Spleen (tissue), 11 donors: ENCODE measurements around the gene RNF11. TPM values are rescaled to one million over a fixed set of nuclear protein-coding genes. Genes with fewer than 3 reads are reported as not detected.
"Not testable (repeated sequence)": the region's sequence is repeated elsewhere in the genome, so short reads cannot be mapped to it uniquely, and the experiment has no call there.

Experiments
- DNase-seq: peaks from one replicate; pipeline ENCODE4 v3.0.0-alpha.2; 2020
- H3K27ac ChIP-seq, 8 donors: fragments of 200-600 bp; sonication (generic) in 7 of 8; 1 replicate in 4 of 8; 2 replicates in 4 of 8; pipeline versions ENCODE4 v1.5.0 to v1.8.0; 2016 to 2021; ENCODE audit warnings: inconsistent platforms in 4 of 8, mild to moderate bottlenecking in 4 of 8, moderate library complexity in 1 of 8
- H3K27me3 ChIP-seq, 7 donors: fragments of 200-600 bp; sonication (generic) in 6 of 7; replicated peaks in 1 of 7; 1 replicate in 4 of 7; 2 replicates in 3 of 7; pipeline versions ENCODE4 v1.5.0 to v1.8.0; 2016 to 2021; ENCODE audit warnings: inconsistent platforms in 3 of 7, mild to moderate bottlenecking in 1 of 7
- H3K36me3 ChIP-seq, 6 donors: fragments of 200-600 bp; sonication (generic) in 5 of 6; 1 replicate in 4 of 6; 2 replicates in 2 of 6; pipeline versions ENCODE4 v1.5.0 to v1.8.0; 2016 to 2021; ENCODE audit warnings: inconsistent platforms in 2 of 6
- H3K4me1 ChIP-seq, 6 donors: fragments of 200-600 bp; sonication (generic) in 5 of 6; 1 replicate in 3 of 6; 2 replicates in 3 of 6; pipeline versions ENCODE4 v1.5.0 to v1.8.0; 2016 to 2021; ENCODE audit warnings: inconsistent platforms in 3 of 6
- H3K4me3 ChIP-seq, 8 donors: fragments of 200-600 bp; sonication (generic) in 7 of 8; 1 replicate in 4 of 8; 2 replicates in 4 of 8; pipeline versions ENCODE4 v1.5.0 to v1.8.0; 2016 to 2021; ENCODE audit warnings: inconsistent platforms in 4 of 8, mild to moderate bottlenecking in 4 of 8, moderate library complexity in 2 of 8
- H3K9me3 ChIP-seq, 8 donors: fragments of 200-600 bp; sonication (generic) in 7 of 8; 1 replicate in 4 of 8; 2 replicates in 4 of 8; pipeline versions ENCODE4 v1.5.0 to v1.8.0; 2016 to 2021; ENCODE audit warnings: inconsistent platforms in 4 of 8
- CTCF ChIP-seq, 11 experiments: fragments of 200-600 bp in 7 of 11; fragments of 450-650 bp in 4 of 11; sonication (generic) in 4 of 11; IDR thresholded peaks in 8 of 11; conservative IDR thresholded peaks in 3 of 11; 1 replicate in 7 of 11; 2 replicates in 4 of 11; pipeline versions ENCODE4 v1.4.0 to v1.8.0; 2016 to 2021; ENCODE audit warnings: antibody characterized with exemption in 11 of 11, inconsistent platforms in 4 of 11, mild to moderate bottlenecking in 1 of 11
- POLR2A ChIP-seq, 3 donors: fragments of 450-650 bp; IDR thresholded peaks; one replicate each; pipeline ENCODE4 v1.5.1; 2017; ENCODE audit warnings: antibody characterized with exemption in 3 of 3, mild to moderate bottlenecking in 1 of 3
- POLR2AphosphoS5 ChIP-seq, 3 donors: sonication (generic); formaldehyde crosslinking; IDR thresholded peaks; one replicate each; pipeline ENCODE4 v1.5.1; 2017; ENCODE audit warnings: antibody characterized with exemption in 3 of 3
- WGBS, 5 donors: extraction: QIAGEN DNeasy Blood & Tissue Kit in 3 of 5; methylation state at CpG; one replicate each; pipeline versions ENCODE4 v1.1.5 to v1.1.7; 2013 to 2018; 5-methylcytosine and 5-hydroxymethylcytosine counted together
- intact Hi-C: fragments of 100-400 bp; cut with DNase I; formaldehyde crosslinking; loops from one replicate; pipeline ENCODE4 v1.15.0; 2023; ENCODE audit warnings: low total_unique reads
- polyA plus RNA-seq, 3 donors: library from polyadenylated mRNA; stranded (reverse); fragments of 200-250 nt; gene quantifications; one replicate each; pipeline ENCODE4 v1.2.1, GENCODE V29; 2013
- total RNA-seq, 7 donors: library from RNA; depleted of rRNA in 3 of 7; stranded (reverse); fragments of >200 nt in 3 of 7; fragmentation: NEBNext Ultra II Directional in 4 of 7; extraction: Animal tissue kit (Norgen Biotek cat#: 25700) in 4 of 7; gene quantifications; one replicate each; pipeline versions ENCODE4 v1.1.0 to v1.2.1, GENCODE V29; 2016 to 2021
- donor health status: healthy with polysubstance abuse.
- donor health status: DM: no; HTN: no; CAD: no; lungs with moderate emphysema.
- donor health status: DM: no; HTN: no; CAD: no.
- donor health status: Bipolar disorder and iron deficiency.
- donor health status: healthy.
- donor health status: DM: no; HTN: no; CAD: no.
- donor health status: DM: yes; HTN: yes; CAD: no.

Gene RNF11
- total and polyA plus RNA-seq, 10 donors = 21.4 to 111 (median 70.7) TPM

GRCh38 chr1:51242546-51242945, 6.5 kb downstream of the RNF11 start:
- TF ChIP-seq CTCF (IDR thresholded peaks at IDR 0.05 in 8 of 11, conservative IDR thresholded peaks at IDR 0.05 in 3 of 11) = no peak
- no peak for TF ChIP-seq POLR2A (IDR thresholded peaks at IDR 0.05)
- no peak for TF ChIP-seq POLR2AphosphoS5 (IDR thresholded peaks at IDR 0.05)
- Histone ChIP-seq H3K27ac (no peak overlapping the region), H3K4me1 (peaks cover 18 to 98% (median 68%) of the 10 kb centered on the region in 6 donors), H3K9me3 (no peaks in the 10 kb centered on the region), H3K36me3 (no peaks in the 10 kb centered on the region), H3K27me3 (no peaks in the 10 kb centered on the region), H3K4me3 (no peak overlapping the region)
- WGBS, 5 donors = 87 to 97% (median 92%) methylated on average over 4 of the region's 4 CpGs
- intact Hi-C loops = no loop called here
- DNase-seq = no peak

GRCh38 chr1:51247022-51247421, 10.9 kb downstream of the RNF11 start:
- H3K4me3 ChIP-seq = no peak overlapping the region
- WGBS, 5 donors = 70 to 86% (median 80%) methylated on average over 2 of the region's 2 CpGs
- peaks cover 0 to 13% (median 0%) of the 10 kb centered on the region in 6 donors for H3K36me3 ChIP-seq
- no peak overlapping the region for H3K27ac ChIP-seq
- no peaks in the 10 kb centered on the region for H3K27me3 ChIP-seq
- H3K9me3 ChIP-seq = no peaks in the 10 kb centered on the region
- H3K4me1 ChIP-seq = peaks cover 0 to 82% (median 33%) of the 10 kb centered on the region in 6 donors
- intact Hi-C loops = no loop called here
- DNase-seq = no peak
- TF ChIP-seq POLR2A (IDR thresholded peaks at IDR 0.05) = no peak
- no peak for TF ChIP-seq POLR2AphosphoS5 (IDR thresholded peaks at IDR 0.05)
- no peak for TF ChIP-seq CTCF (IDR thresholded peaks at IDR 0.05 in 8 of 11, conservative IDR thresholded peaks at IDR 0.05 in 3 of 11)

- Histone ChIP-seq H3K4me1 (peaks cover 0 to 82% (median 33%) of the 10 kb centered on the region in 6 donors), H3K36me3 (peaks cover 0 to 13% (median 0%) of the 10 kb centered on the region in 6 donors), H3K27me3 (no peaks in the 10 kb centered on the region), H3K4me3 (no peak overlapping the region), H3K27ac (no peak overlapping the region), H3K9me3 (no peaks in the 10 kb centered on the region)
- intact Hi-C loops = no loop called here
- no peak for TF ChIP-seq POLR2A (IDR thresholded peaks at IDR 0.05)
- TF ChIP-seq POLR2AphosphoS5 (IDR thresholded peaks at IDR 0.05) = no peak
- no peak for TF ChIP-seq CTCF (IDR thresholded peaks at IDR 0.05 in 8 of 11, conservative IDR thresholded peaks at IDR 0.05 in 3 of 11)
- 73 to 88% (median 84%) methylated on average over 1 of the region's 1 CpG for WGBS, 5 donors
- DNase-seq = no peak
Measured at GRCh38 chr1:51247499-51247898, 11.4 kb downstream of the RNF11 start.

GRCh38 chr1:51249445-51249844, 13.4 kb downstream of the RNF11 start:
- no peak for TF ChIP-seq CTCF (IDR thresholded peaks at IDR 0.05 in 8 of 11, conservative IDR thresholded peaks at IDR 0.05 in 3 of 11)
- no peak for TF ChIP-seq POLR2A (IDR thresholded peaks at IDR 0.05)
- no peak for TF ChIP-seq POLR2AphosphoS5 (IDR thresholded peaks at IDR 0.05)
- Histone ChIP-seq H3K4me3 (no peak overlapping the region), H3K4me1 (peaks cover 0 to 73% (median 25%) of the 10 kb centered on the region in 6 donors), H3K9me3 (no peaks in the 10 kb centered on the region), H3K36me3 (peaks cover 0 to 13% (median 0%) of the 10 kb centered on the region in 6 donors), H3K27me3 (no peaks in the 10 kb centered on the region), H3K27ac (no peak overlapping the region)
- 90 to 100% (median 94%) methylated on average over 1 of the region's 1 CpG for WGBS, 5 donors
- intact Hi-C loops = no loop called here
- DNase-seq = no peak

GRCh38 chr1:51250729-51251128, 14.7 kb downstream of the RNF11 start:
- H3K4me3 ChIP-seq, H3K27me3 ChIP-seq, H3K27ac ChIP-seq, H3K9me3 ChIP-seq, DNase-seq, intact Hi-C loops: not testable (repeated sequence)
- Histone ChIP-seq H3K4me1 (peaks cover 0 to 73% (median 24%) of the 10 kb centered on the region in 6 donors), H3K36me3 (peaks cover 0 to 13% (median 0%) of the 10 kb centered on the region in 6 donors)
- 93 to 100% (median 95%) methylated on average over 8 to 14 of the region's 14 CpGs for WGBS, 5 donors

- H3K27ac ChIP-seq, H3K27me3 ChIP-seq, H3K9me3 ChIP-seq, H3K4me3 ChIP-seq, intact Hi-C loops, DNase-seq: not testable (repeated sequence)
- Histone ChIP-seq H3K36me3 (peaks cover 0 to 13% (median 0%) of the 10 kb centered on the region in 6 donors), H3K4me1 (peaks cover 0 to 68% (median 21%) of the 10 kb centered on the region in 6 donors)
- 97 to 98% (median 98%) methylated on average over 18 to 20 of the region's 20 CpGs for WGBS, 5 donors
Measured at GRCh38 chr1:51251165-51251564, 15.1 kb downstream of the RNF11 start.
